ENCODE measurements around the gene GXYLT1. TPM values are rescaled to one million over a fixed set of nuclear protein-coding genes. Genes with fewer than 3 reads are reported as not detected.

The GXYLT1 gene
- total and polyA plus RNA-seq, 2 donors (not counting 3 experiments of a cell fraction or from before 2014, with no cell fraction given): 6.8 to 23.0 TPM

GRCh38 chr12:42178101-42178500, 33.4 kb upstream of the GXYLT1 start:
- Histone ChIP-seq H4K20me1 (replicated peaks; ENCODE audit: control insufficient read depth, extremely low read depth, insufficient read depth, low read length) (no peaks in the 10 kb centered on the region), H3K79me2 (ENCODE audit: control insufficient read depth, insufficient read depth, low read length) (no peaks in the 10 kb centered on the region), H3K27ac (ENCODE audit: insufficient read depth, low read depth, low read length) (no peak overlapping the region), H3K9me1 (replicated peaks; ENCODE audit: control insufficient read depth, extremely low read depth, insufficient read depth, low read length) (no peaks in the 10 kb centered on the region), H3K4me2 (ENCODE audit: insufficient read depth, low read length) (no peak overlapping the region), H3K9ac (replicated peaks; ENCODE audit: extremely low read depth, insufficient read depth, low read length) (no peak overlapping the region), H2AFZ (ENCODE audit: low read depth, low read length) (no peak overlapping the region), H3K4me1 (ENCODE audit: control insufficient read depth, extremely low read depth, insufficient read depth, low read length) (no peaks in the 10 kb centered on the region), H3K27me3 (ENCODE audit: control insufficient read depth in 2 of 2, insufficient read depth in 2 of 2, low read length in 2 of 2) (no peaks in the 10 kb centered on the region), H3K9me3 (replicated peaks; ENCODE audit: control insufficient read depth, insufficient read depth, low read length) (no peaks in the 10 kb centered on the region), H3K36me3 (ENCODE audit: control insufficient read depth in 2 of 2, extremely low read depth in 1 of 2, insufficient read depth in 2 of 2, low read length in 2 of 2) (peaks cover 0 to 4% of the 10 kb centered on the region in 2 experiments), H3K4me3 (replicated peaks in 1 of 3; ENCODE audit: insufficient read depth in 1 of 3, low read depth in 1 of 3, low read length in 3 of 3) (no peak overlapping the region)
- TF ChIP-seq POLR2AphosphoS5 (IDR thresholded peaks at IDR 0.05; ENCODE audit: insufficient read depth, low read depth, low read length) (no peak), EZH2 (IDR thresholded peaks at IDR 0.05; ENCODE audit: borderline replicate concordance, low read depth, low read length, severe bottlenecking) (no peak), MYC (IDR thresholded peaks at IDR 0.05; ENCODE audit: low read depth, low read length) (no peak), JUN (IDR thresholded peaks at IDR 0.05; ENCODE audit: borderline replicate concordance, insufficient read depth, insufficient read length, low read depth) (no peak), GATA2 (IDR thresholded peaks at IDR 0.05; ENCODE audit: insufficient read depth, insufficient read length, low read depth, low read length) (no peak), CTCF (IDR thresholded peaks at IDR 0.05; ENCODE audit: extremely low read depth in 1 of 2, insufficient read depth in 1 of 2, low read depth in 1 of 2, low read length in 2 of 2) (no peak), POLR2A (IDR thresholded peaks at IDR 0.05; ENCODE audit: low read depth, low read length) (no peak), FOS (IDR thresholded peaks at IDR 0.05; ENCODE audit: borderline replicate concordance, insufficient read depth, low read length) (no peak)
- TF ChIP-seq, protein P1, sequence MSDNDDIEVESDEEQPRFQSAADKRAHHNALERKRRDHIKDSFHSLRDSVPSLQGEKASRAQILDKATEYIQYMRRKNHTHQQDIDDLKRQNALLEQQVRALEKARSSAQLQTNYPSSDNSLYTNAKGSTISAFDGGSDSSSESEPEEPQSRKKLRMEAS (IDR thresholded peaks at IDR 0.05; ENCODE audit: insufficient read depth, insufficient read length): no peak
- DNase-seq (ENCODE audit: low read depth, low spot score): no peak
- dilution Hi-C loops (cut with MboI; ENCODE audit: extremely low pct_ligation_motif_present, low sequenced_read_pairs) (no loop called here), intact Hi-C loops (cut with micrococcal nuclease) (no loop called here)
- CTCF ChIA-PET: interaction anchor here (1.1 kb wide), 1 partner anchor 15 kb away, joined by 3 read pairs; no protein-coding TSS in a partner anchor
- no TSS peak for BruUV-seq (replicated peaks)
- no peak for FAIRE-seq
- POLR2A ChIA-PET: no interaction called here
